Erythroblast (primary cell): Measurements from ENCODE around the gene SLC9A2.

Source experiments
- DNase-seq, 2 experiments: peaks; one replicate each; lab custom pipeline; 2025; lab: John Stamatoyannopoulos, UW
- GATA1 ChIP-seq: IDR thresholded peaks from 2 replicates; pipeline ENCODE4 v1.6.1; 2011; ENCODE audit warnings: low read depth, mild to moderate bottlenecking, control low read depth, low read length, moderate library complexity
- POLR2A ChIP-seq: IDR thresholded peaks from 2 replicates; pipeline ENCODE4 v1.6.1; 2011; ENCODE audit warnings: mild to moderate bottlenecking, low read length

SLC9A2 gene

DNA sequence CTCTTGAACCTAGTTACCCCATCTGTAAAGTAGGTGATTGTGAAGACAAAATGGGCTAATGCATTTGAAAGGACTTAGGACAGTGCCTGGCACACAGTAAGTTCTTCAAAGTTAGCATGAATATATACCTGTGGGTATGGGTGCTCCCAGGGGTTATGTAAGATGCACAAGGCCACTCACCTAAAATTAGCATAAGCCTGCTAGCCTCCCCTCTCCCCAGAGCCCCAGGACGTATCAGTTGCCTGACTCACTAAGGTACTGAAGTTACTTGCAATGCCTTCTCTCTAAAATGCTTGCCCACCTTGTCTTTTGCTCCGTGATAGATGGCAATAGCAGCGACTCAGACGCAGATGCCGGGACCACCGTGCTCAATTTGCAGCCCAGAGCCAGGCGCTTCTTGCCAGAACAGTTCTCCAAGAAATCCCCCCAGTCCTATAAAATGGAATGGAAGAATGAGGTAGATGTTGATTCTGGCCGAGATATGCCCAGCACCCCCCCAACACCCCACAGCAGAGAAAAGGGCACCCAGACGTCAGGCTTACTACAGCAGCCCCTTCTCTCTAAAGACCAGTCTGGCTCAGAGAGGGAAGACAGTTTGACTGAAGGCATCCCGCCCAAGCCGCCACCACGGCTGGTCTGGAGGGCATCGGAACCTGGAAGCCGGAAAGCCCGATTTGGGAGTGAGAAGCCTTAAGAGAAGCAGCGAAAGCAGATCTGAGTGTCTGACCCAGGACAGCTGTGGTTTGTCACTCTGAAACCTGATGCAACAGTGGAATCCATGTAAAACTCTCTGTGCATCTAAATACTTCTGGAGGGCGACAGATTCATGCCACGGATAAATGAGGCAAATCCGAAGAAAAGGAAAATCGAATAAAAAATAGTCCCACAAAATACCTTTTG lies 88.7 kb downstream of the SLC9A2 start:
- DNase-seq, result no peak
- TF ChIP-seq GATA1 (no peak), POLR2A (no peak)

DNA sequence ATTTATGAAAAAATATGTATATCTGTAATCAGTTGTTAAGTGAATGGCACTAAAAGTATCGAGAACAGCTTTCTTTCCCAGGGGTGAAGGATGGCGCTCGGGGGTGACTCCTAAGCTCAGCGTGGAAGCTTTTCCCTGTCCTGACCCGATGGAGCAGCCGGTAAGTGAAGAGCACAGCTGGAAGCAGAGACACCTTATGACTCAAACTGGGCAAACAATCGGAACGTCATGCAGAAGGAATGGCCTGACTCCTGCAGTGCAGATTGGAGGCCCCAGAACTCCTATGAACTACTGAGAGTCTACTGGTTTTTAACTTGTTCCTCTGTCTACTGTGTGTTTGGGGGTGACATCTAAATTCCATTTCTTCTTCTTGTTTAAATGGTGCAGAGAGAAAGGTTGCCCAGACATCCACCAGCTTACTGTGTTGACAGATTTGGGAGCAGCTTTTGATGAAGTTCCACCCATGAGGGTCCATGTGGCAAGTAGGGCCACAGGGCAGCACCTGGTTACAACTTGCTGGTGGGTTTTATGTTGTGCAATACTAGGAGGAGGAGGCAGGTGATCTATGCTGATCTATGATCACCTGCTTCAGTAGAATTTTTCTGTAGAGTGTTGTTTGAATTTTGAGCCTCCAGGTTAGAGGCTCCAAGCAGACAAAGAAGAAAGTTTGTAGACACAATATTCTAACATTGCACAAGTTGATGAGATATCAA lies 89.7 kb downstream of the SLC9A2 start:
- TF ChIP-seq POLR2A, result no peak
- TF ChIP-seq GATA1, result no peak
- DNase-seq, result no peak

DNA sequence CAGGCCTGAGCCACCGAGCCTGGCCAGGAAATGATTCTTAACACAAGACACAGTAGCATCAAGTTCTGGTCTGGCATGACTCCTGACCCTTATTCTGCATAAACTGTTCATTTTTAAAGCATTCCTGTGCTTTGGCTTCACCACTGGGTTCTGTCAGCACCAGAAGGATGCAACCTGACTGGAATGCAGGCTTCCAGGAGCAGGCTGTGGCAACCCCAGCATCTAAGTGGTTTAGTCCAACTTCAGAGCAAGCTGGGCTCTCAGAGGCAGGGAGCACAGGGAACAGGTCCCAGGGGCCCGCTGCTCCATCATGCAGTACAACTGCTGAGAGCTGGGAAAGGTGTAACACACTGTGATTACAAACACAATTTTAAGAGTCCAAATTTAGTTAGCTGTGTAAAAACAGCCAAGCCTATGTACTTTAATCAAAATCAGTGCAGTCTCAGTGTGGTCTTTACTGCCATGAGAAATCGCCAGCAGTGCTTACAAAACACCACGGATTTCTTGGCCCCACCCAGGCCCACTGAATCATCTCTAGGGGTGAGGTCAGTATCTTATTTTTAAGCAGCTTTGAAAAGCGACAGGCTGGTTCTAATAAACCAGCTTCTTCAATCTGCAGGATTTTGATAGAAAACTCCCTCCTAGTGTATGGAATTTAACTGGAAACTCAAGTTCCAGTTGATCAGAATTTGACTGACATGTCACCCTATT lies 98.1 kb downstream of the SLC9A2 start:
- DNase-seq, result no peak
- TF ChIP-seq GATA1, result no peak
- TF ChIP-seq POLR2A, result no peak

DNA sequence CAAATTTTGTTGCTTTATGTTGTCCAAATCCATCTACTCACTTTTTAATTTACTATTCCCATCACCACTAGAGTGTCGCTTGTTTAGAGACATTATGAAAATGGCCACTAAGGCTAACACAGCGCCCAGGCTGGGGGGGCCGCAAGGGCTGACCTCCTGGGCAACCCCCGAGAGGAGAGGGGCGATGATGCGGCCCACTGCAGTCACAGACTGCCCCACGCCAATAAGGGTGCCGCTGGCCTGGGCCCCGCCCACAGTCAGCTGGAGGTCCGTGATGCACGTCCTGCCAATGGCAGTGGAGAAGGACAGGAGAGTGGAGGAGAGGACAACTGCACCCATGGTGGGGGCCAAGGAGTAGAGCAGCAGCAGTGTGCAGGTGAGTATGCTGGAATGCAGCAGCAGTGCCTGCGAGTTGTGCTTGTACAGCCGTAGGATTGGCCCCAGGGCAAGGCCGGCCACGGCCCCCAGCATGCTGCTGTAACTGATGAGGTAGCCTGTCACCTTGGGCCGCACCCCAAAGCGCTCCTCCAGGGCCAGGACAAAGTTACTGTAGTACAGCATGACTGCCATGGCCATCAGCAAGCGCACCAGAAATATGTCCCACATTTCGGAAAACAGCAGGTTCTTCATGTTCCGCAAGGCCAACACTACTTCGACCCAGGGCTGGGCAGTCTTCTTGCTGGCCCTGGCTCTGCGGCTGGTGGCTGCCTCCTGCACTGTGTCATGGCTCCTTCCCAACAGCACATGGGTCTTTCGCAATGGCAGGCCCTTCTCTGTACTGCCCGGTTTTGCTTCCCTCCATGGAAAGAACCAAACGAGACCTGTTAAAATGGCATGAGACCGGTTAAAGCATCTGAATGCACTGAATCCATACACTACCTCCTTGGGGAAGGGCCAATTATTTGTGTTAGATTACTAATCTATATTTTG lies 99.3 kb downstream of the SLC9A2 start:
- no peak for DNase-seq
- TF ChIP-seq GATA1 (no peak), POLR2A (no peak)

DNA sequence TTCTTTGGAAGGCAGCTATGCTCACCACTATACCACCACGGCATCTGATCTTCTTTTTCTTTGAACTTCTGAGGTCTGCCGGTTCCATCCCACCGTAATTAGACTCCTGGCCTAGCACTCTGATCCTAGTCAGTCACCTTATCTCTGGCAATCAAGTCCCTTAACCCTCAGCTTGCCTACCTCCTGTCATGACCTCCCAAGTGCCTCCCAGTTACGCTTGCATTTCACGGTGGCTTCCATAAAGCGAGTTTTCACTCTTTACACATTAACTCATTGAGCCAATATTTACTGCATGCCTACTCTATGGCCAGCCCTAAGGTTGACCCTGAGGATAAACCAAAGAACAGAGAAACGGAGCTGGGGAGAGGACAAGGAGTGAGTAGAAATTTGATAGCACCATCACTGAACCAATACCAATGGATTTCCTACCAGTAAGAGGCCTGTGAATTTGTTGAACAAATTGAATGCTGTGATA lies 104.7 kb downstream of the SLC9A2 start:
- TF ChIP-seq POLR2A (no peak), GATA1 (no peak)

DNA sequence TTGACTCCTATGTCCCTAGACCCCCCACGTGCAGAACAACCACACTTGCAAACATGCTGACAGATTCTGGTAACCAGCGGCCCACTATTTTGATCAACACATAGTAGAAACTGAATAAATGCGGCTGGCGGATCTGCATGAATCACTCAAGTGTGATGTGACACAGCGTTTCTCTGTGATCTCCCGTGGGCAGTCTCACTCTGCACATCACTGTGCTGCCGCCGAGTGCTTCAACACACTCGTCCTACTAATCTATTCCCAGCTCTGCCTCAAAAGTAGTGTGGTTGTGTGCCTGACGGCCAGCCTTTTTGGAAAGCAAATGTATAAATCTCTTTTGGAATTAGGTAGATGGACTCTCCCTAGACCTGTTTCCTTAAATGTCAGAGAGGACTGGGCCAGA lies 105.2 kb downstream of the SLC9A2 start:
- TF ChIP-seq POLR2A, result no peak
- TF ChIP-seq GATA1, result no peak
- DNase-seq, result no peak

More for the DNA sequence above, 104.7 kb downstream of the SLC9A2 start:
- no peak for DNase-seq

DNA sequence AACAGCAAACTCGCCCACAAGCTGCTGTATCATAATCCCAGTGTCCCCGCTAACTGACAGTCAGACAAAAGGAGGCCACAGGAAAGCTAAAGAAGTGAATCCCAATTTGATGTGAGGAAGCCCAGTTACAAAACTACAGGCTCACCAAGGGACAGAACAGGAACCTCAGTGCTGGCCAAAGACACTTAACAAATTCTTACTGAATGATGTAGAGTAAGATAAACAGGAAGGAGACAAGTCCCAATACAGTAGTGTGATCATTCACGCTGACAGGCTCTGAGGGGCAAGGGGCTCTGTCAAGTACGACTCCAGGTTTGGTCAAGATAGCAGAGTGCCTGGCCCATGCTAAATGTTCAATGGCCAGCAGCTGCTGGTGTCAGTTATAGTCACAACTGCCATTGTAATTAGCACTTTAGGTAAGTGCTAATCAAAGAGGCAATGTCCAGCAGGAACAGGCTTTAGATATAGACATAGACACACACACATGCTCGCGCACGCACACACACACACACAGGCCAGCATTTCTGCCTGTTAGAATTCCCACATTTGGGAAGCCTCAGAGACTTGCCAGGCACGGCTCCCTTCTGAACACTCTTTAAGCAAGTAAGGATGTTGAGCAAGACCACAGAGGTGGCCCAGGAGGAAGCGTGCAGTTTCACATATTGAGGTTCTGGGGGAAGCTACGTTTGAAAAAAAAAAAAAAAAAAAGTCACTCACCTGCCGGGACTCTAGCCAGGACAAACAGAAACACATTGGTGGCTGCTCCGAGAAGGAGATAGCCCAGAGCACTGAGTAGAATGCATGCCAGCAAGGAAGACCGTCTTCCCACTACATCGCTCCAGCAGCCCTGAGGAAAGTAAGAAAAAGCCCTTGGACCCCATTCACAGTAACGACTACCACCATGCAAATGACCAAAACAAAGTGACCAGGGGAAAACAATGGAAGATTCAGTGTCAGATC lies 107.1 kb downstream of the SLC9A2 start:
- no peak for TF ChIP-seq POLR2A
- TF ChIP-seq GATA1, result no peak
- DNase-seq, result no peak

DNA sequence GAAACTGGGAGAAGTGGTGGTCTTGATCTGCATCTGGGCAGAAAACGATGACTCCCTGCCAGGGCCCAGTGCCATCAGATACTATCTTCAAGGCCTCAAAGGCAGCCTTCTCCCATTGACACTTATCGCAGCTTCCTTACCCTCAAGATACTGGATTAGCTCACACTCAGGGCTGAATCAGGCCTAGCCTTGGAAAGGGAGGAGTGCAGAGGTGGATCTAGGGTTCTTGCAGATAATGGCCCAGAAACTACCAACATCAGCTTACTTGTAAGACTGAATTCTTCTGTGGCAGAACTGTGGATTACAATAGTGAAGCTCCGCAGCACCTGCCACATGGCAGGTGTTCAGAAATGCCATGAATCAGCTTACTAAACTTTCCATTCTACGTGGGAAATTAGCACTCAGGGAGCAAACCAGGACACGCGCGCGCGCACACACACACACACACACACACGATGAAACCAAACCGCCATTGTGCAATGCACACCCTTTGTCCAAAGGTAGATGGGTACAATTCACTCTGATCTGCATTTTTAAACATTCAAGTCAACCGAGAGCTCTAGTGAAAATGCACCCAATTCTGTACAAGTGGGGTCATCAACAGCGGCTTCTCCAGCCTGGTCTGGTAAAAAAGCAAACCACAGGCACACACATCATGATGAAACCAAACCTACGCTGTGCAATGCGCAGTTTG lies 116.2 kb downstream of the SLC9A2 start:
- peak; percentile 25 to 59 for DNase-seq

DNA sequence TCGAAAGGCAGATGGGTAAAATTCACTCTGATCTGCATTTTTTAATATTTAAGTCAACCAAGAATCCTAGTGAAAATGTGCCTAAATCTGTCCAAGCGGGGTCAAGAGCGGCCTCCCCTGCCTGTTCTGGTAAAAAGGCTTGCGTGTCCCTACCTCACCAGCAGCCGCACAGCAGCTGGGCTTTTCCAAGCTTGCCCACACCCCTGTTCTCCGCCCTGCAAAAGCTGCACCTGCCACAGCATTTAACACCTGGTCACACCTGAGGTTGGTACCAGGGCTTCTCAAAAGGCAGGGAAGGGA lies 116.7 kb downstream of the SLC9A2 start:
- no peak for DNase-seq
- TF ChIP-seq POLR2A (no peak), GATA1 (no peak)

More for the DNA sequence above, 116.2 kb downstream of the SLC9A2 start:
- TF ChIP-seq POLR2A (no peak), GATA1 (no peak)

DNA sequence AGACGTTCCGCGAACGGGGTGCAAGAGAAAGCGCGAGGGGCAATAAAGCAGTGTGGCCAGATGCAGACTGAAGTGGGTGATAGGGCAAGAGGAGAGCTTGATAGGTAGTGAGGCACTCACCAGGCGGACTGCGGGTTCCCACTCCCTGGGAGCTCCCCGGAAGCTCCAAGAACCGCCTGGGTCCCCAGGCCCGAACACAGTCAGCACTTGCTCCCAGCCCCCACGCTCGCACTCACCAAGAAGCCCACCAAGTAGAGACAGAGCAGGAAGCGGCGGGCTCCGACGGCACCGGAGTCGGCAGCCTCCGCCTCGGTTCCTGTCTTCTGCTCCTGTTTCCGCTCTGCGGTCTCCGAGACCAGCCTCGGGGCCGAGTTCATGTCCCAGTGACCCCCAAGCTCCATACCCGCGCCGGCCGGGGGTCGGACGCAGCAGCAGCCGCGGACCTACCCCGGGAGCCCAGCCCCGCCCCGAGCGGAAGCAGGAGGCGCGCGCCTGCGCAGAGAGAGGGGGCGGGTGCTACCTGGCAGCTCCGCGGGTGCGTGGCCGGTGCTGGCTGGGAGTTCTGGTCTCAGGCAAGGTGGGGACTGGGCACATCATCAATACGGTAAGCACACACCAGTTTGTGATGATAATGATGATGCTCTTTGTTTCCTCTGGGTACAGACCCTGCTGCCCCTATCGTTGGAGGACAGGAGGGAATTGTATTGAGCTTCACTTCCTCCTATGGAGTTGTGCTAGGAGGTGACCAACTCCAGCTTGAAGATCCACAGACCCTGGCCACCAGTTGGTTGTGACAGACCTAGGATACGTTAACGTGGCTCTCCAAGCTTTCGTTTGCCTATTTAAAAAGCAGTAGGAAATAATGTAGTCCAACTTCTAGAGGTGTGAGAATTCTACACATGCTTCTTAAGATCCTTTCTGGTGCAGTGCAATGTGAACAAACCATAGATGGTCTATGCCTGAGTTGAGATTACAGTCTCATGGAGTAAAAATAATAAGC lies 117.4 kb downstream of the SLC9A2 start:
- TF ChIP-seq POLR2A (peak; percentile 75), GATA1 (no peak)
- DNase-seq, result peak; percentile 82 to 89
